SU-DHL-6 (cell line): Measurements from ENCODE around the gene SPRED2.

ENCODE experiments used
- H2AFZ ChIP-seq: fragments of 200-600 bp; sonication (generic); 2 replicates; pipeline ENCODE4 v1.6.1; 2014; ENCODE audit warnings: low read depth, mild to moderate bottlenecking, moderate library complexity, mixed read lengths, antibody characterized with exemption, low read length; ENCODE audit not compliant: severe bottlenecking
- H3F3A ChIP-seq: fragments of 200-600 bp; shearing (Covaris generic); 2 replicates; pipeline ENCODE4 v1.6.0; 2016; ENCODE audit warnings: antibody characterized with exemption, mild to moderate bottlenecking; ENCODE audit not compliant: insufficient read depth
- H3K27ac ChIP-seq: fragments of 200-600 bp; sonication (generic); 2 replicates; pipeline ENCODE4 v1.5.1; 2016; ENCODE audit warnings: low read depth, mild to moderate bottlenecking, low read length, moderate library complexity, mixed read lengths
- H3K27me3 ChIP-seq: fragments of 200-600 bp; sonication (generic), shearing (Covaris generic); 2 replicates; pipeline ENCODE4 v1.6.0; 2014; ENCODE audit warnings: mild to moderate bottlenecking, low read length
- H3K36me3 ChIP-seq: fragments of 200-600 bp; sonication (generic); 2 replicates; pipeline ENCODE4 v1.6.1; 2014; ENCODE audit warnings: mild to moderate bottlenecking, low read length, mixed read lengths
- H3K4me2 ChIP-seq: fragments of 300-600, 200-600 bp; shearing (Covaris generic), sonication (generic); 2 replicates; pipeline ENCODE4 v1.6.0; 2014; ENCODE audit warnings: low read length, low read depth, mild to moderate bottlenecking; ENCODE audit not compliant: poor library complexity, severe bottlenecking
- H3K4me3 ChIP-seq: fragments of 200-600 bp; sonication (generic); 2 replicates; pipeline ENCODE4 v1.5.1; 2014; ENCODE audit warnings: antibody characterized with exemption, low read length, mild to moderate bottlenecking, mixed read lengths; ENCODE audit not compliant: insufficient read depth, poor library complexity, severe bottlenecking
- H3K79me2 ChIP-seq: fragments of 200-600 bp; sonication (generic); 2 replicates; pipeline ENCODE4 v1.6.1; 2014; ENCODE audit warnings: mild to moderate bottlenecking, low read length, moderate library complexity; ENCODE audit not compliant: insufficient read depth
- H3K9ac ChIP-seq: fragments of 200-600 bp; sonication (generic); 2 replicates; pipeline ENCODE4 v1.7.0; 2014; ENCODE audit warnings: mild to moderate bottlenecking, low read length
- H3K9me2 ChIP-seq: fragments of 200-600 bp; sonication (generic); replicated peaks from 2 replicates; pipeline ENCODE4 v1.6.1; 2014; ENCODE audit warnings: low read length; ENCODE audit not compliant: insufficient read depth
- H3K9me3 ChIP-seq: fragments of 200-600 bp; sonication (generic); 2 replicates; pipeline ENCODE4 v1.6.1; 2014; ENCODE audit warnings: low read length, mixed read lengths; ENCODE audit not compliant: insufficient read depth
- H4K20me1 ChIP-seq: fragments of 200-600 bp; sonication (generic); 2 replicates; pipeline ENCODE4 v1.6.1; 2014; ENCODE audit warnings: low read depth, mild to moderate bottlenecking, antibody characterized with exemption, low read length, moderate library complexity, mixed read lengths
- CTCF ChIP-seq: fragments of 200-600 bp; sonication (generic); IDR thresholded peaks from one replicate; pipeline ENCODE4 v1.5.1; 2017; ENCODE audit warnings: antibody characterized with exemption, mild to moderate bottlenecking, low read length, moderate library complexity; ENCODE audit not compliant: insufficient read depth, poor library complexity, severe bottlenecking
- EZH2phosphoT487 ChIP-seq: fragments of 200-600 bp; sonication (generic), shearing (Covaris generic); conservative IDR thresholded peaks from 2 replicates; pipeline ENCODE4 v1.6.1; 2018; ENCODE audit warnings: mild to moderate bottlenecking, antibody characterized with exemption, low read length, moderate library complexity, mixed read lengths

Gene SPRED2

GRCh38 chr2:65453916-65454315, 21.5 kb upstream of the SPRED2 start:
- Histone ChIP-seq H4K20me1 (no peaks in the 10 kb centered on the region), H3K9ac (no peak overlapping the region), H2AFZ (no peak overlapping the region), H3K27ac (no peak overlapping the region), H3K36me3 (0 out of 2 replicates have a peak, but pooled peaks cover 2% of the 10 kb centered on the region), H3K27me3 (no peaks in the 10 kb centered on the region), H3F3A (no peaks in the 10 kb centered on the region), H3K9me3 (no peaks in the 10 kb centered on the region), H3K4me3 (no peak overlapping the region), H3K4me2 (no peak overlapping the region), H3K9me2 (no peaks in the 10 kb centered on the region), H3K79me2 (no peaks in the 10 kb centered on the region)
- no peak for TF ChIP-seq CTCF
- TF ChIP-seq EZH2phosphoT487: no peak

- no peak overlapping the region for H3K4me3 ChIP-seq
- H4K20me1 ChIP-seq: no peaks in the 10 kb centered on the region
- TF ChIP-seq CTCF (no peak), EZH2phosphoT487 (no peak)
- no peaks in the 10 kb centered on the region for H3F3A ChIP-seq
- no peaks in the 10 kb centered on the region for H3K9me2 ChIP-seq
- H3K36me3 ChIP-seq: 0 out of 2 replicates have a peak, but pooled peaks cover 2% of the 10 kb centered on the region
- no peak overlapping the region for H3K27ac ChIP-seq
- H3K79me2 ChIP-seq: no peaks in the 10 kb centered on the region
- H3K9me3 ChIP-seq: no peaks in the 10 kb centered on the region
- H3K4me2 ChIP-seq: no peak overlapping the region
- no peak overlapping the region for H3K9ac ChIP-seq
- H2AFZ ChIP-seq: no peak overlapping the region
- no peaks in the 10 kb centered on the region for H3K27me3 ChIP-seq
Measured at GRCh38 chr2:65452150-65452895, 19.9 kb upstream of the SPRED2 start.

- H3K4me2 ChIP-seq: no peak overlapping the region
- H3K9ac ChIP-seq: no peak overlapping the region
- no peaks in the 10 kb centered on the region for H4K20me1 ChIP-seq
- H2AFZ ChIP-seq: no peak overlapping the region
- 0 out of 2 replicates have a peak, but pooled peaks cover 2% of the 10 kb centered on the region for H3K36me3 ChIP-seq
- H3K4me3 ChIP-seq: no peak overlapping the region
- H3K9me2 ChIP-seq: no peaks in the 10 kb centered on the region
- TF ChIP-seq CTCF: no peak
- no peak for TF ChIP-seq EZH2phosphoT487
- H3K27ac ChIP-seq: no peak overlapping the region
- no peaks in the 10 kb centered on the region for H3K9me3 ChIP-seq
- no peaks in the 10 kb centered on the region for H3K27me3 ChIP-seq
- H3F3A ChIP-seq: no peaks in the 10 kb centered on the region
- no peaks in the 10 kb centered on the region for H3K79me2 ChIP-seq
Measured at GRCh38 chr2:65450810-65451209, 18.4 kb upstream of the SPRED2 start.
